CD1c-positive myeloid dendritic cell (primary cell): Measurements from ENCODE around the gene ADH6.
"Not testable (repeated sequence)": the region's sequence is repeated elsewhere in the genome, so short reads cannot be mapped to it uniquely, and the experiment has no call there.

Experiments used
- DNase-seq: peaks from one replicate; pipeline ENCODE4 v3.0.0-alpha.2; 2016; ENCODE audit errors: extremely low spot score

ADH6 gene

DNA sequence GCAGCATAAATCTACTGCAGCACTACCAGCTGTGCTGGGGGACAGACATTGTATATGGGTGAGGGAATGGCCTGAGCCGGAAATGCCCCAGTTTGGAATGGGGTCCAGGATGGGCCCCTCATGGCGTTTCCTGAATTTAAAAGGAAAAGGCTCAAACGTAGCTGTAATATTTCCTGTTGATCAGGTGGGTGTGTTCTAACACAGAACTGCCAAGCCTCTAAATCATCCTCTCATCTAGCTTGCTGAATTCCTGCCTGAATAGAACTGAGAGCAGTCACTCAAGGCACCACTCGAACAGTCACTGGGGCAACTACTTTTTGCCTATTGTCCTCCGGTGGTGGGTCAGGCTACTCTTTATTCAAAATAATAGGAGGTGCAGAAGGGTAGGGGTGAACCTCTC is 28.7 kb downstream of the ADH6 start:
- no peak for DNase-seq

DNA sequence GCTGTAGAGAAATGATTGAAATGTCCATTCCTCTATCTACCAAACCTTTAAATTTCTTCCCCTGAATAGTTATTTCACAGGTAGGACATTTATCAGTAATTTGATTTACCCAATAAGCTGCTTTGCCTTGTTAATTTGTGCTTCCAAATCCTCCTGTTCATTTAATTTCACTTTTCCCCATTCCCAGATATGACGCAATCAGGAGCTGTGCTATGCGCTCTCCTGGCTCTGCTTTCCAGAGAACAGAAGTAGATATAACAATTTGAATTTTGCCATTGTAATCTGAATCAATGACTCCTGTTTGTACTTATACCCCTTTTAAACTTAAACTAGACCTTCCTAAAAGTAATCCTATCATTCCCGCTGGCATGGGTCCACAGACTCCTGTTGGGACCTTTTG is 29.1 kb downstream of the ADH6 start:
- not testable (repeated sequence) for DNase-seq

DNA sequence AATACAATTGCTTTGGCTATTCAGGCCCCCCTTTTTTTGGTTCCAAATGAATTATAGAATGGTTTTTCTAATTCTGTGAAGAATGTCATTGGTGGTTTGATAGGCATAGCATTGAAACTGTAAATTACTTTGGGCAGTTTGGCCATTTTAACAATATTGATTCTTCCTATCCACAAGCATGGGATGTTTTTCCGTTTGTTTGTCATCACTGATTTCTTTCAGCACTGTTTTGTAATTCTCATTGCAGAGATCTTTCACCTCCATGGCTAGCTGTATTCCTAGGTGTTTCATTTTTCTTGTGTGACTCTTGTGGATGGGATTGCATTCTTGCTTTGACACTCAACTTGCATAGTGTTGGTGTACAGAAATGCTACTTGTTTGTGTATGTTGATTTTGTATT is 33.0 kb downstream of the ADH6 start:
- no peak for DNase-seq

DNA sequence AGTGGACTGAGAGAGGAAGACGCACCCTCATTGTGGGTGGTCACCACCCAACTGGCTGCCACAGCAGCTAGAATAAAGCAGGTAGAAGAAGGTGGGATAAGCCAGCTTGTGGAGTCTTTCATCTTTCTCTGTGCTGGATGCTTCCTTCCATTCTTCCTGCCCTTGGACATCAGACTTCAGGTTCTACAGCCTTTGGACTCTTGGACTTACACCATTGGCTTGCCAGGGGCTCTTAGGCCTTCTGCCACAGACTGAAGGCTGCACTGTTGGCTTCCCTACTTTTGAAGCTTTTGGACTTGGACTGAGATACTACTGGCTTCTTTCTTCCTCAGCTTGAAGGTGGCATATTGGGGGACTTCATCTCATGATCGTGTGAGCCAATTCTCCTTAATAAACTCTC is 33.5 kb downstream of the ADH6 start:
- DNase-seq, result no peak

DNA sequence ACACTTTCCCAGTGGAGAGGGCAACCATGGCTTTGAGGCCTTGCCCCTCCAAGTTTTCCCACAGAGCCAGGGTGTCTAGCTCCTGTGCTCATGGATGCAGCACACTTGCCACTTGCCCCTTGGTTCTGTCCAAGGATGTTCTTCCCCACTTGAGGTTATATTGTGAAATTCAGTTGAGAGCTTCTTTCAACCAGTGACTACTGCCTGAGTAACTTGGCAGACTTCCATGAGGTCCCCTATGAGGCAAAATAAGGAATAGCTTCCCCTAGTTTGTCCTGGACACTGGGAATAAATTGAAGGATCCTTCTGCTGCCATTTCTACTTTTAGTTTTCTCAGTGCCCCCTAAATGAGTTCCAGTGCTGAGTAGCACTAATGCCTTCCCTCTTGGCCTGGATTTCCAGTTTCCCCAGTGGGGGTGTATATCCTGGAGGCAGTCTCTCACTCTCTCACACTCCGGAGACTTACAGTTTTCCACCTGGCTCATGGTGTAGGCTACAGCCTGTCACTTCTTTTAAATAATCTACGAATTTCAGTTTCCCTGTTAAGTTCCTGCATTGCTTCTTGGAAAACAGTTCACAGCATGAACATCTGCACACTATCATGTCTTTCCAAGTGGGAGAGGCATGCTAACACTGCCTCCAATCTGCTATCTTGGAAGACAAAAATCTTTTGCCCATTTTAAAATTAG is 38.5 kb downstream of the ADH6 start:
- DNase-seq, result no peak

DNA sequence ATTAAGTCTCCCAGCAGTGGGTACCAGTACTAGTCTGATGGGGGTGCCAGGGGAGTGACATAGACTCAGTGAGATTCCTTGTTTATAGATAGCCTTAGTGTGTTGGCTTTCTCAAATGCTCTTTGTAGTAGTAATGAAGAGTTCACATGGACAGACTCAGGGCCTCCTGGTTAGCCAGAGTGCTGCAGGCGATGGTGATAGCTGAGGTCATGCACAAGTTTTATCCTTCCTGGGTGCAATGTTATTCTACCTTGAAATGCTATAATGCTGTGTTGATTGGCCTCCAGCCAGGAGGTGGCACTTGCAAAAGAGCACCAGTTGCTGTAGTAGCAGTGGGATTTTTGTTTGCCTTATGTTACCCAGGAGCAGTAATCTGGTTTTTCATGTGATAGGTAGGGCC is 39.4 kb downstream of the ADH6 start:
- DNase-seq, result no peak

DNA sequence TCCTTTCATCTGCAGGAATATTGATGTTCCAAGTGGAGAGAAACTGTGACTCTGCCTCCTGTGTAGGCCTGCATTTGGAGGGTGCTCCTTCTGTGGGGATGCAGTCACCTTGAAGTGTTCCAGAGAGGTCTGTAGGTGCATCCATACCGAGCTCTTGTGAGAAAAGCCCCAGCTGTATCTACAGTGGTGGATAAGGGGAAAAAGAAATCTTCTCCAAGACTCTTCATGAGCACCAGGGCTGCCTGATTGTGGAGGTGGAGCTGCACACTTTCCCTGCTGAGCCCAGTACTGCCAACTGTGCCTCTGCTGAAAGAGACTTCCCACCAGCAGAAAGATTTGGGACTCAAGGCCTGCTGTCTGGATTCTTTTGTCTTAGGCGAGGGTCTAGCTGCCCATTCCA is 39.9 kb downstream of the ADH6 start:
- no peak for DNase-seq

DNA sequence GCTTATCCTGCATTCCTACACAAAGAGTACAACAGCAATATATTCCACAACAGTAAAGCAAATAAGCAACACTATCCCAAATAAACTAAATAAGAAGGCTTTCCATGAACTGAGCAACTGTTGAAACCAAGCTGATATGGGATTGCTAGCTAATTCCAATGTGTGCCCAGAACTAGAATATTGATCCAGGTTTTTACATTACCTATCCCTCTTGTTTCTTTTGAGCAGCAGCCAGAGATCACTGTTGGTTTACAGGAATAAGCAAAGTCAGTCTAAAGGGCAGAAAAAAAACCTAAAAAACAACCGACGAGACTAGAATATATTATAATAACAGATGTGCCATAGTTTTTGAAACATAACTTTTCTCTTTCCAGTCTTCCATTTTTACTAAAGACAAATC is 52.5 kb downstream of the ADH6 start:
- DNase-seq, result no peak

DNA sequence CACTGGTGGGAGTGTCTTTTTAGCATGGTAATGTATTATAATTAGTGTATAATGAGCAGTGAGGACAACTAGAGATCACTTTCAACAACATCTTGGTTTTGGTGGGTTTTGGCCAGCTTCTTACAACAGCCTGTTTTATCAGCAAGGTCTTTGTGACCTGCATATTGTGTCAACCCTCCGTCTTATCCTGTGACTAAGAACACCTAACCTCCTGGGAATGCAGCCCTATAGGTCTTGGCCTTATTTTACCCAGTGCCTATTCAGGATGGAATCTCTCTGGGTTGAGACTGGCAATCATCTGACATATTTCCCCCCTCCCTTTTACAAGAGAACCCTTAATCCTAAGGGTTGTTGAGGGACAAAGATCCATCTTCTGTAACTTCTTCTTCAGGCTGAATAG is 53.1 kb downstream of the ADH6 start:
- no peak for DNase-seq

DNA sequence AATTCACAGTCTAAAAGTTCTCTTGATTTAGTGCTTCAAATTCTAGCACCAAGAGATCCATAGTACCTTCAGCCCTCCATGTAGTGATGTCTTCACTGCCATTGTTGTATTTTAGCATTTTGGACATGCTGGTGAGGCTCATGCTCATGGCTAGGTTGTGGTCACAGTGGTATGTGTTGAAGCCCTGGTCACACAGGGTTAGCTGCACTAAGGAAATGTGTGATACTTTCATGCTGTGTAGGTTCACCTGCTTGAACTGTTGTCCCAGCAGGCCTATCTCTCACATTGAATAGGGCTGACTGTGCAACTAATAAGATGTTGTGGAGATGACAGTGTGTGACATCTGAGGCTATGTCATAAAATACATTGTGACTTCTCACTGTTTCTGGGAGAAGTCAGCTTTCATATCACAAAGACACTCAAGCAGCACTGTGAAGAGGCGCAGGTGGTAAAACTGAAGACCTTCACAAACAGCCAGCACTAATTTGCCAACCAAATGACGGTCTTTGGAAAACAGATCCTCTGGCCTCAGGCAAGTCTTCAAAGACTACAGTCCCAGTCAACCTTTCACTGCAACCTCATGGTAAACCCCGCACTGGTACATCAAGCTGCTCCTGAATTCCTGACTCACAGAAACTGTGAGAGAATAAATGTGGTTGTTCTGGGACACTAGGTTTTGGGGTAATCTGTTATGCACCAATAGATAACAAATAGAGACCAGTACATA is 57.5 kb downstream of the ADH6 start:
- no peak for DNase-seq

DNA sequence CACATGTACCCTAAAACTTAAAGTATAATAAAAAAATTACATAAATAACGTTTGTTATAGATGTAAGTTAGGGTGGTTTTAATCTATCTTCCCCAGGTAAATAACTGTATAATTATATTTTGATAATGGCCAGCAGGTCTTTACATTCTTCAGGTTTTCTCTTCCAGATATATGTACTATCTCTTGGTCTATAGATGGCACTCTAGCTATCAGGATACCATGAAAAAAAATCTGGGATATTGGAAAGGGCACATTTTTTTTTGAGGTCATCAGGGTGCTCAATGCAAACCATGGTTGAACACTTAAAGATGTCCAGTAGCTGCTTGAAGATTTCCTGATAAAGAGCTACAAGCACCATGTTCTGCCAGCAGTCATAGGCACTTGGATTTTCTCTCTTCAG is 59.3 kb downstream of the ADH6 start:
- no peak for DNase-seq

DNA sequence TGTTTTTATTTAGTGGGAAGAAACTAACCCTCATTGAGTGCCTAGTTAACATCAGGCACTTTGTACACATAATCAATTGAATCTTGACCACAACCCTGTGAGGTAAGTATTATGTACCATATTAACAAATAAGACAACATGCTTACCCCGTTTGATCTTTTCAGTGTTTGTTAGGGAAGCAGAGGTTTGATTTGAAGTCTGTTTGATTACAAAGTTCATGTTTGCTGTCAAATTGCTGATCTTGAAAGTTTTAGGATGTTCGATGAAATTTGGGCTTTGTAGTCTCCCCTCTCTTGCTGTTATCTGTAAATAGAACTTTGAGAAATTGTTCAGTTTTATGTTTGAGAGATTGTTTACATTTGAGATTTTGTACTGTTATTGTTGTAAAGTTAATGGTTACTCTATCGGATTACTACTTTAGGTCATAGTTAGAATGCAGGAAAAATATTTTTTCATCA is 61.5 kb downstream of the ADH6 start:
- DNase-seq, result no peak

DNA sequence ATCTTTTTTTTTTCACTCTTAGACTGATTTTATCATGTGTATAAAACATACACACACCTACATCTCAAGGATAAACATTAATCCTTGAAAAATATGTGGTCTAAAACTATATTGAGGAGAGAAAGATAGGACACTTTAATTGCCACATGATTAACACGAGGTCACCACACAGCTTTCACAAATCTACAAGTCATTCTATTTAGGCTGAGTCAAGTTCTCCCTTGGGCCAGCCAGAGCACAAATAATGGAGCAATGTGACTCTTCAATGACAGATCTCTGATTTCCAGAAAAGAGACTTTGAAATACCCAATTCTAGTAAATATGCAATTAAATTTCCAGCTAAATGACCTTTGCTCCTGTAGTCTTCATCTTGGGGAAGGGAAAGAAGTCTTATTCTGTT is 62.1 kb downstream of the ADH6 start:
- no peak for DNase-seq

DNA sequence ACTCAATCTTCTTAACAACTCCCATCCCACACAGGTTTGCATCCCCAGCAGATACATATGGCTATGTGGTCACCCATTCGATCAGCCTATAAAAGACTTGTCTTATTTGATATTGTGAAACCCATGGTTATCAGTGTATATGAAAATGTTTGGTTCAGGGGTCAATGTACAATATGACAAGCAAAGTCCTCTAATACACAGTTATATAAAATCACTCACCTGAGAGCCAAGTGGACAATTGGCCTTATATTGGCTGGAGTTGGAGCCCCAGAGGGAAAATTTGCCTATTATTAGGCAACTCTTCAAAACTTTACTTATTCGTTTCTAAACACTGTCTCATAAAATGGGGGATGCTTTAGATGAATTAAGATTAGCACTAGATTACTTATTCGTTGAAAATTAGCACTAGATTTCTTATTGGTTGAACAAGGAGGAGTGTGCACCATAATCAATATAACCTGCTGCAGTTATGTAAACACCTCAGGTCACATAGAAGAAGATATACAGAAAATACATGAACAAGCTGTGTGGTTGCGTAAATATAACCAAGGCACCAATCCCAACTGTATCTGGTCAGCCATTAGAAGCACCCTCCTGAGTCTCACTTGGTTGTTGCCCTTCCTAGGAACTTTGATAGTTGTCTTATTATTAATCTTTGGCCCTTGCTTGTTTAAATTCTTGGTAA is 64.2 kb downstream of the ADH6 start:
- no peak for DNase-seq
